ENCODE results near the gene HOXC6. TPM values are rescaled to one million over a fixed set of nuclear protein-coding genes. Genes with fewer than 3 reads are reported as not detected.

The HOXC6 gene
- total and polyA plus RNA-seq, 2 experiments from 2014 or later = not detected

GRCh38 chr12:53996240-53997203 is 31.7 kb upstream of the HOXC6 start:
- Histone ChIP-seq H3K4me3 (peak overlapping the region; percentile 51), H4K20me1 (replicated peaks; ENCODE audit: insufficient read depth) (peaks cover 13% of the 10 kb centered on the region), H3K27ac (ENCODE audit: low read depth) (no peak overlapping the region), H3K36me3 (ENCODE audit: insufficient read depth) (no peaks in the 10 kb centered on the region), H3F3A (replicated peaks; ENCODE audit: low read depth) (peaks cover 33% of the 10 kb centered on the region), H3K79me2 (replicated peaks; ENCODE audit: insufficient read depth) (no peaks in the 10 kb centered on the region), H3K4me2 (peak overlapping the region; percentile 81), H3K4me1 (ENCODE audit: insufficient read depth) (peaks cover 30% of the 10 kb centered on the region), H2AFZ (no peak overlapping the region), H3K9me2 (ENCODE audit: insufficient read depth) (no peaks in the 10 kb centered on the region), H3K27me3 (ENCODE audit: insufficient read depth) (peaks cover 100% of the 10 kb centered on the region)
- Mint-ChIP-seq H3K4me3 (peak overlapping the region; percentile 55), H3K4me1 (peaks cover 42% of the 10 kb centered on the region), H3K27ac (no peak overlapping the region), H3K27me3 (ENCODE audit: insufficient read depth, low read depth, poor library complexity) (peaks cover 100% of the 10 kb centered on the region), H3K9me3 (peaks cover 3% of the 10 kb centered on the region), H3K36me3 (ENCODE audit: low read depth) (no peaks in the 10 kb centered on the region)
- TF ChIP-seq ZNF331 (CRISPR knock-in tag; IDR thresholded peaks at IDR 0.05; ENCODE audit: low read depth) = no peak
- peak; percentile 88 for TF ChIP-seq EZH2 (IDR thresholded peaks at IDR 0.05; ENCODE audit: low read depth, unreplicated experiment)
- no peak for TF ChIP-seq JUNB (IDR thresholded peaks at IDR 0.05; ENCODE audit: unreplicated experiment)
- TF ChIP-seq EZH2phosphoT487 (IDR thresholded peaks at IDR 0.05; ENCODE audit: unreplicated experiment) = peak; percentile 14
- no peak for TF ChIP-seq POLR2AphosphoS5 (IDR thresholded peaks at IDR 0.05; ENCODE audit: low read depth)
- DNase-seq (ENCODE audit: low spot score) = peak; percentile 62
- ATAC-seq = peak; percentile 2; the same call in 2 of the 3 replicates

- Histone ChIP-seq H3F3A (replicated peaks; ENCODE audit: low read depth) (peaks cover 38% of the 10 kb centered on the region), H2AFZ (no peak overlapping the region), H3K4me2 (0 out of 2 replicates have a peak overlapping the region, but pooled peaks have one; percentile 26), H3K4me1 (ENCODE audit: insufficient read depth) (peaks cover 28% of the 10 kb centered on the region), H4K20me1 (replicated peaks; ENCODE audit: insufficient read depth) (peaks cover 22% of the 10 kb centered on the region), H3K4me3 (no peak overlapping the region), H3K27ac (ENCODE audit: low read depth) (no peak overlapping the region), H3K79me2 (replicated peaks; ENCODE audit: insufficient read depth) (no peaks in the 10 kb centered on the region), H3K36me3 (ENCODE audit: insufficient read depth) (no peaks in the 10 kb centered on the region), H3K9me2 (ENCODE audit: insufficient read depth) (no peaks in the 10 kb centered on the region), H3K27me3 (ENCODE audit: insufficient read depth) (peaks cover 100% of the 10 kb centered on the region)
- Mint-ChIP-seq H3K4me3 (no peak overlapping the region; the same call in 2 of the 3 replicates), H3K9me3 (peaks cover 3% of the 10 kb centered on the region), H3K36me3 (ENCODE audit: low read depth) (no peaks in the 10 kb centered on the region), H3K4me1 (peaks cover 42% of the 10 kb centered on the region), H3K27me3 (ENCODE audit: insufficient read depth, low read depth, poor library complexity) (peaks cover 100% of the 10 kb centered on the region), H3K27ac (no peak overlapping the region)
- ATAC-seq = no peak
- TF ChIP-seq EZH2 (IDR thresholded peaks at IDR 0.05; ENCODE audit: low read depth, unreplicated experiment) (peak; percentile 100), EZH2phosphoT487 (IDR thresholded peaks at IDR 0.05; ENCODE audit: unreplicated experiment) (peak; percentile 94), POLR2AphosphoS5 (IDR thresholded peaks at IDR 0.05; ENCODE audit: low read depth) (no peak), ZNF331 (CRISPR knock-in tag; IDR thresholded peaks at IDR 0.05; ENCODE audit: low read depth) (no peak), CREB1 (CRISPR knock-in tag; IDR thresholded peaks at IDR 0.05; ENCODE audit: low read depth) (no peak)
- TF ChIP-seq, protein P1, sequence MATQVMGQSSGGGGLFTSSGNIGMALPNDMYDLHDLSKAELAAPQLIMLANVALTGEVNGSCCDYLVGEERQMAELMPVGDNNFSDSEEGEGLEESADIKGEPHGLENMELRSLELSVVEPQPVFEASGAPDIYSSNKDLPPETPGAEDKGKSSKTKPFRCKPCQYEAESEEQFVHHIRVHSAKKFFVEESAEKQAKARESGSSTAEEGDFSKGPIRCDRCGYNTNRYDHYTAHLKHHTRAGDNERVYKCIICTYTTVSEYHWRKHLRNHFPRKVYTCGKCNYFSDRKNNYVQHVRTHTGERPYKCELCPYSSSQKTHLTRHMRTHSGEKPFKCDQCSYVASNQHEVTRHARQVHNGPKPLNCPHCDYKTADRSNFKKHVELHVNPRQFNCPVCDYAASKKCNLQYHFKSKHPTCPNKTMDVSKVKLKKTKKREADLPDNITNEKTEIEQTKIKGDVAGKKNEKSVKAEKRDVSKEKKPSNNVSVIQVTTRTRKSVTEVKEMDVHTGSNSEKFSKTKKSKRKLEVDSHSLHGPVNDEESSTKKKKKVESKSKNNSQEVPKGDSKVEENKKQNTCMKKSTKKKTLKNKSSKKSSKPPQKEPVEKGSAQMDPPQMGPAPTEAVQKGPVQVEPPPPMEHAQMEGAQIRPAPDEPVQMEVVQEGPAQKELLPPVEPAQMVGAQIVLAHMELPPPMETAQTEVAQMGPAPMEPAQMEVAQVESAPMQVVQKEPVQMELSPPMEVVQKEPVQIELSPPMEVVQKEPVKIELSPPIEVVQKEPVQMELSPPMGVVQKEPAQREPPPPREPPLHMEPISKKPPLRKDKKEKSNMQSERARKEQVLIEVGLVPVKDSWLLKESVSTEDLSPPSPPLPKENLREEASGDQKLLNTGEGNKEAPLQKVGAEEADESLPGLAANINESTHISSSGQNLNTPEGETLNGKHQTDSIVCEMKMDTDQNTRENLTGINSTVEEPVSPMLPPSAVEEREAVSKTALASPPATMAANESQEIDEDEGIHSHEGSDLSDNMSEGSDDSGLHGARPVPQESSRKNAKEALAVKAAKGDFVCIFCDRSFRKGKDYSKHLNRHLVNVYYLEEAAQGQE (IDR thresholded peaks at IDR 0.05; ENCODE audit: unreplicated experiment) = no peak
- TF ChIP-seq, protein P2, sequence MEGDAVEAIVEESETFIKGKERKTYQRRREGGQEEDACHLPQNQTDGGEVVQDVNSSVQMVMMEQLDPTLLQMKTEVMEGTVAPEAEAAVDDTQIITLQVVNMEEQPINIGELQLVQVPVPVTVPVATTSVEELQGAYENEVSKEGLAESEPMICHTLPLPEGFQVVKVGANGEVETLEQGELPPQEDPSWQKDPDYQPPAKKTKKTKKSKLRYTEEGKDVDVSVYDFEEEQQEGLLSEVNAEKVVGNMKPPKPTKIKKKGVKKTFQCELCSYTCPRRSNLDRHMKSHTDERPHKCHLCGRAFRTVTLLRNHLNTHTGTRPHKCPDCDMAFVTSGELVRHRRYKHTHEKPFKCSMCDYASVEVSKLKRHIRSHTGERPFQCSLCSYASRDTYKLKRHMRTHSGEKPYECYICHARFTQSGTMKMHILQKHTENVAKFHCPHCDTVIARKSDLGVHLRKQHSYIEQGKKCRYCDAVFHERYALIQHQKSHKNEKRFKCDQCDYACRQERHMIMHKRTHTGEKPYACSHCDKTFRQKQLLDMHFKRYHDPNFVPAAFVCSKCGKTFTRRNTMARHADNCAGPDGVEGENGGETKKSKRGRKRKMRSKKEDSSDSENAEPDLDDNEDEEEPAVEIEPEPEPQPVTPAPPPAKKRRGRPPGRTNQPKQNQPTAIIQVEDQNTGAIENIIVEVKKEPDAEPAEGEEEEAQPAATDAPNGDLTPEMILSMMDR (conservative IDR thresholded peaks at IDR 0.05; ENCODE audit: low read depth in 2 of 2) = no peak
- TF ChIP-seq, protein P3, sequence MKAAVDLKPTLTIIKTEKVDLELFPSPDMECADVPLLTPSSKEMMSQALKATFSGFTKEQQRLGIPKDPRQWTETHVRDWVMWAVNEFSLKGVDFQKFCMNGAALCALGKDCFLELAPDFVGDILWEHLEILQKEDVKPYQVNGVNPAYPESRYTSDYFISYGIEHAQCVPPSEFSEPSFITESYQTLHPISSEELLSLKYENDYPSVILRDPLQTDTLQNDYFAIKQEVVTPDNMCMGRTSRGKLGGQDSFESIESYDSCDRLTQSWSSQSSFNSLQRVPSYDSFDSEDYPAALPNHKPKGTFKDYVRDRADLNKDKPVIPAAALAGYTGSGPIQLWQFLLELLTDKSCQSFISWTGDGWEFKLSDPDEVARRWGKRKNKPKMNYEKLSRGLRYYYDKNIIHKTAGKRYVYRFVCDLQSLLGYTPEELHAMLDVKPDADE (IDR thresholded peaks at IDR 0.05) = no peak
- DNase-seq (ENCODE audit: low spot score) = no peak
These were observed 30.8 kb upstream of the HOXC6 start for GRCh38 chr12:53997204-53998109.

All from GM23338 (cell line).